Esophagus squamous epithelium (tissue), 4 donors: Measurements from ENCODE around the gene ACAT2.

Source experiments
- CTCF ChIP-seq, 6 experiments: fragments of 450-650 bp in 4 of 6; fragments of 200-600 bp in 2 of 6; sonication (generic) in 2 of 6; IDR thresholded peaks; one replicate each; pipeline ENCODE4 v1.5.1; 2016 to 2019; ENCODE audit warnings: antibody characterized with exemption in 6 of 6, mild to moderate bottlenecking in 4 of 6, moderate library complexity in 4 of 6
- POLR2A ChIP-seq, 4 donors: fragments of 450-650 bp; IDR thresholded peaks; one replicate each; pipeline ENCODE4 v1.6.1; 2017; ENCODE audit warnings: antibody characterized with exemption in 4 of 4, mild to moderate bottlenecking in 4 of 4, moderate library complexity in 3 of 4

- no peak for TF ChIP-seq POLR2A (IDR thresholded peaks at IDR 0.05)
- TF ChIP-seq CTCF (IDR thresholded peaks at IDR 0.05) = no peak
Measured at GRCh38 chr6:159807150-159807858, 45.5 kb downstream of the ACAT2 start.
